Measurements from ENCODE around the gene SLC7A1.

DNA sequence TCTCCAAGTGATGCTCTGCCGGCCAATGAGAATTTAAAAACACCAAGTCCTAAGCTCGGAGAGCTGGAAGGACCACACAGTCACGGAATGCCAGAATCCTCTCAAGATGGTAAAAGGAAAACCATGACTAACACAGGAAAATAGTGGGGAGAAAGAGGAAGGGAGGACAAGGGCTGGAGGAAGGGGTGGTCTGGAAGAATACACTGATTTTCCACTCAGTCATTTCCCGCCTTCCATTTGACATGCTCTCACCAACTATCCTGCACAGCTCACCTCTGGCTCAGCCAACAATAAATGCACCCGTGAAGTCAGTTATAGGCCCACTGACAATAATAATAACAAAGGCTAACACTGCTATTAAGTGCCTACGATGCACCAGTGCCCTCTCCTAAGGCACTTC, 31.5 kb downstream of the SLC7A1 start:
- TF ChIP-seq, protein P1, sequence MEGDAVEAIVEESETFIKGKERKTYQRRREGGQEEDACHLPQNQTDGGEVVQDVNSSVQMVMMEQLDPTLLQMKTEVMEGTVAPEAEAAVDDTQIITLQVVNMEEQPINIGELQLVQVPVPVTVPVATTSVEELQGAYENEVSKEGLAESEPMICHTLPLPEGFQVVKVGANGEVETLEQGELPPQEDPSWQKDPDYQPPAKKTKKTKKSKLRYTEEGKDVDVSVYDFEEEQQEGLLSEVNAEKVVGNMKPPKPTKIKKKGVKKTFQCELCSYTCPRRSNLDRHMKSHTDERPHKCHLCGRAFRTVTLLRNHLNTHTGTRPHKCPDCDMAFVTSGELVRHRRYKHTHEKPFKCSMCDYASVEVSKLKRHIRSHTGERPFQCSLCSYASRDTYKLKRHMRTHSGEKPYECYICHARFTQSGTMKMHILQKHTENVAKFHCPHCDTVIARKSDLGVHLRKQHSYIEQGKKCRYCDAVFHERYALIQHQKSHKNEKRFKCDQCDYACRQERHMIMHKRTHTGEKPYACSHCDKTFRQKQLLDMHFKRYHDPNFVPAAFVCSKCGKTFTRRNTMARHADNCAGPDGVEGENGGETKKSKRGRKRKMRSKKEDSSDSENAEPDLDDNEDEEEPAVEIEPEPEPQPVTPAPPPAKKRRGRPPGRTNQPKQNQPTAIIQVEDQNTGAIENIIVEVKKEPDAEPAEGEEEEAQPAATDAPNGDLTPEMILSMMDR (IDR thresholded peaks at IDR 0.05 in 4 of 5, conservative IDR thresholded peaks at IDR 0.05 in 1 of 5): no peak
- no peak for TF ChIP-seq POLR2A (IDR thresholded peaks at IDR 0.05)
